KMS-11 (cell line): ENCODE data around the gene PPP4R3B.

Experiments
- H2AFZ ChIP-seq: fragments of 200-600 bp; sonication (generic); 2 replicates; pipeline ENCODE4 v1.6.1; 2016; ENCODE audit warnings: antibody characterized with exemption, mixed run types, low read depth
- H3K27ac ChIP-seq: fragments of 200-600 bp; sonication (generic); 2 replicates; pipeline ENCODE4 v1.6.1; 2016; ENCODE audit warnings: mild to moderate bottlenecking, mixed run types
- H3K27me3 ChIP-seq: fragments of 200-600 bp; sonication (generic); 2 replicates; pipeline ENCODE4 v1.6.1; 2017; ENCODE audit warnings: mild to moderate bottlenecking, low read depth, mixed run types, moderate library complexity; ENCODE audit not compliant: insufficient read depth
- H3K36me3 ChIP-seq: fragments of 200-600 bp; sonication (generic); 2 replicates; pipeline ENCODE4 v1.6.1; 2017; ENCODE audit warnings: mild to moderate bottlenecking, mixed run types; ENCODE audit not compliant: insufficient read depth
- H3K4me1 ChIP-seq: fragments of 200-600 bp; sonication (generic); 2 replicates; pipeline ENCODE4 v1.6.1; 2016; ENCODE audit warnings: mild to moderate bottlenecking, low read depth, mixed run types; ENCODE audit not compliant: poor library complexity, severe bottlenecking
- H3K4me2 ChIP-seq: fragments of 200-600 bp; sonication (generic); 2 replicates; pipeline ENCODE4 v1.7.0; 2016; ENCODE audit warnings: mild to moderate bottlenecking, mixed run types
- H3K4me3 ChIP-seq: fragments of 200-600 bp; sonication (generic); IDR thresholded peaks from 2 replicates; pipeline ENCODE4 v1.6.1; 2017; ENCODE audit warnings: low read depth, low read length, mixed read lengths; ENCODE audit not compliant: insufficient read depth
- H3K79me2 ChIP-seq: fragments of 200-600 bp; sonication (generic); 2 replicates; pipeline ENCODE4 v1.6.1; 2016; ENCODE audit warnings: low read depth, mixed run types; ENCODE audit not compliant: insufficient read depth
- H3K9ac ChIP-seq: fragments of 200-600 bp; sonication (generic); 2 replicates; pipeline ENCODE4 v1.6.1; 2016; ENCODE audit warnings: mild to moderate bottlenecking, mixed run types
- H4K20me1 ChIP-seq: fragments of 200-600 bp; sonication (generic); 2 replicates; pipeline ENCODE4 v1.6.1; 2016; ENCODE audit warnings: mild to moderate bottlenecking, mixed run types; ENCODE audit not compliant: insufficient read depth
- CTCF ChIP-seq: fragments of 200-600 bp; sonication (generic); conservative IDR thresholded peaks from 2 replicates; pipeline ENCODE4 v1.6.1; 2017; ENCODE audit warnings: low read depth, mild to moderate bottlenecking, antibody characterized with exemption, low read length, moderate library complexity, mixed read lengths

Gene PPP4R3B

DNA sequence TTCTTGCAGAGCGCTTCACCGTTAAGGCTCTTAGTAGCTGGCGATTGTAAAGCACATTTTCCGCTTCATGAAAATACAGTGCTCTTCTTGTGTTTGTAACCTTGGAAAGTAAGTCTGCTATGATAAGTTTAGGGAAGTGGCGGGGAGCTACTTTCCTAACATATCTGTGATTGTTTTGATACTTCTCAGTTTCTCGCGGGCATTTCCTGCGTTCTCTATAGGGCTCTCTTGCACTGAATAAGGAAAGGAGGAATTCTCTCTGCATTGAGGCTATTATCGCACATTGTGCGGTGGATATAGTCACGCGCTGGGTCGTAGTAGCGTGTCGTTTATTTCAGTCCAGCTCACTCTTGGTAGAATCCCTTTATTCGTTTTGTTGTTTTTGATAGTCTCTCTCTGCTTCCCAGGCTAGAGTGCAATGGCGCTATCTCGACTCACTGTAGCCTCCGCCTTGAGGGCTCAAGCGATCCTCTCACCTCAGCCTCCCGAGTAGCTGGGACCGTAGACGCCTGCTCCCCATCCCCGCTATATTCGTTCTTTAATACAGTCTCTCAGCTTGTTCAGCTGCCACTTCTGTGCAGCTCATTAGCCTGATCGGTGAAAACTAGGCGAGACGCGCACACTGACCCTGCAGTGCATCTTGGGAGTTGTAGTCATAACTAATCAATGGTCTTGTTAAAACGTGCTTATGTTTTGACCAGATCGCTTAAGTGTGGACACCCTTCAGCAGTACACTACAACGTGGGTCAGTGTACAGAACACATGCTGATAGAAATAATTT lies 1.0 kb upstream of the PPP4R3B start:
- H3K27ac ChIP-seq = peak overlapping the region; percentile 95
- H3K79me2 ChIP-seq = peaks cover 78% of the 10 kb centered on the region
- H3K4me1 ChIP-seq = peaks cover 33% of the 10 kb centered on the region
- H3K4me2 ChIP-seq = peak overlapping the region; percentile 71
- peak overlapping the region; percentile 57 for H2AFZ ChIP-seq
- H3K27me3 ChIP-seq = no peaks in the 10 kb centered on the region
- H3K4me3 ChIP-seq = peak overlapping the region; percentile 86
- TF ChIP-seq CTCF = no peak; the same call in none of the 2 replicates
- peaks cover 8% of the 10 kb centered on the region; the same call in 1 of the 2 replicates for H3K36me3 ChIP-seq
- peak overlapping the region; percentile 99 for H3K9ac ChIP-seq
- H4K20me1 ChIP-seq = no peaks in the 10 kb centered on the region

DNA sequence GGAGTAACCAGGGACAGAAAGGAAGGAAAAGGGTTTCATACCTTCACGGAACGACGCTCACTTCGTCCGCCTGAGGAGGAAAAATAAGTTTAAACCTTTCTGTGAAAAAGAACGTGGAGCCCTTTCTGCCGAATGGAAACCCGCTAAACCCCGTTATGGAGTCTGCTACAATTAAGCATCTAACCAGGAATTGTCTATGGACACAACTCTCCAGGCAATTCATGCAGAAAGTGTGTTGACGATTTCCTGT lies 528 bp upstream of the PPP4R3B start:
- no peaks in the 10 kb centered on the region for H4K20me1 ChIP-seq
- H3K4me1 ChIP-seq = peaks cover 33% of the 10 kb centered on the region

GRCh38 chr2:55616551-55617174 lies 759 bp downstream of the PPP4R3B start:
- H3K79me2 ChIP-seq = peaks cover 85% of the 10 kb centered on the region
- H3K4me3 ChIP-seq = peak overlapping the region; percentile 97
- peak overlapping the region; percentile 99 for H3K9ac ChIP-seq
- peak overlapping the region; percentile 96 for H3K4me2 ChIP-seq
- peak overlapping the region; percentile 32; the same call in 1 of the 2 replicates for H2AFZ ChIP-seq
- peaks cover 8% of the 10 kb centered on the region; the same call in 1 of the 2 replicates for H3K36me3 ChIP-seq
- peak overlapping the region; percentile 95 for H3K27ac ChIP-seq
- no peaks in the 10 kb centered on the region for H4K20me1 ChIP-seq
- no peaks in the 10 kb centered on the region for H3K27me3 ChIP-seq
- peaks cover 33% of the 10 kb centered on the region for H3K4me1 ChIP-seq
- no peak for TF ChIP-seq CTCF

More for the DNA sequence above, 528 bp upstream of the PPP4R3B start:
- Histone ChIP-seq H3K4me3 (peak overlapping the region; percentile 86), H3K79me2 (peaks cover 80% of the 10 kb centered on the region), H2AFZ (peak overlapping the region; percentile 57), H3K27ac (peak overlapping the region; percentile 95), H3K36me3 (peaks cover 8% of the 10 kb centered on the region; the same call in 1 of the 2 replicates), H3K9ac (peak overlapping the region; percentile 99), H3K27me3 (no peaks in the 10 kb centered on the region), H3K4me2 (peak overlapping the region; percentile 71)
- peak; percentile 41; the same call in 1 of the 2 replicates for TF ChIP-seq CTCF

GRCh38 chr2:55611997-55612396 lies 5.4 kb downstream of the PPP4R3B start:
- Histone ChIP-seq H3K9ac (no peak overlapping the region), H3K4me2 (no peak overlapping the region), H3K79me2 (peaks cover 87% of the 10 kb centered on the region), H3K36me3 (peaks cover 8% of the 10 kb centered on the region; the same call in 1 of the 2 replicates), H4K20me1 (no peaks in the 10 kb centered on the region), H3K4me3 (no peak overlapping the region), H3K4me1 (peaks cover 19% of the 10 kb centered on the region), H3K27ac (no peak overlapping the region), H3K27me3 (no peaks in the 10 kb centered on the region), H2AFZ (no peak overlapping the region)
- no peak for TF ChIP-seq CTCF
